Psoas muscle (tissue), 8 donors: Measurements from ENCODE around the gene OR2A5. TPM values are rescaled to one million over a fixed set of nuclear protein-coding genes. Genes with fewer than 3 reads are reported as not detected.
A peak's percentile ranks its signal among the peaks of the same experiment; 100 is the strongest.

Experiments used
- ATAC-seq, 4 donors: fragments of 200-7000 bp; cut with Tn5 transposase; one replicate each; pipeline ENCODE4 v1.9.1; 2020; ENCODE audit warnings: moderate library complexity in 3 of 4, mild to moderate bottlenecking in 2 of 4
- DNase-seq, 2 donors: peaks; one replicate each; pipeline ENCODE4 v3.0.0-alpha.2; 2020
- H3K27ac ChIP-seq: fragments of 200-600 bp; one replicate; pipeline ENCODE4 v1.8.0; 2022
- H3K27me3 ChIP-seq, 3 donors: fragments of 200-600 bp in 1 of 3; one replicate each; pipeline versions ENCODE4 v1.6.1 to v1.8.0; 2013 to 2022; ENCODE audit warnings: low read length in 2 of 3, mild to moderate bottlenecking in 2 of 3, moderate library complexity in 1 of 3; ENCODE audit not compliant: insufficient read depth in 3 of 3
- H3K36me3 ChIP-seq, 2 donors: fragments of 200-600 bp in 1 of 2; one replicate each; pipeline versions ENCODE4 v1.6.1 to v1.8.0; 2013 to 2022; ENCODE audit warnings: low read depth in 1 of 2, mild to moderate bottlenecking in 1 of 2, moderate library complexity in 1 of 2; ENCODE audit not compliant: insufficient read depth in 1 of 2
- H3K4me1 ChIP-seq: fragments of 200-600 bp; one replicate; pipeline ENCODE4 v1.8.0; 2022
- H3K4me3 ChIP-seq: fragments of 200-600 bp; one replicate; pipeline ENCODE4 v1.8.0; 2022; ENCODE audit warnings: mild to moderate bottlenecking
- H3K9me3 ChIP-seq: fragments of 200-600 bp; one replicate; pipeline ENCODE4 v1.8.0; 2022
- WGBS, 3 donors: extraction: QIAGEN DNeasy Blood & Tissue Kit; methylation state at CpG; one replicate each; pipeline versions ENCODE4 v1.1.6 to v1.1.7; 2013; 5-methylcytosine and 5-hydroxymethylcytosine counted together
- intact Hi-C, 2 donors: fragments of 100-400 bp; cut with DNase I; formaldehyde crosslinking; loops; one replicate each; pipeline versions ENCODE4 v1.11.0 to v1.14.2; 2022
- polyA plus RNA-seq, 3 donors: library from polyadenylated mRNA; stranded (reverse); fragments of 200-250 nt; gene quantifications; one replicate each; pipeline ENCODE4 v1.2.3, GENCODE V29; 2013
- total RNA-seq, 4 donors: library from RNA; stranded (reverse); fragmentation: NEBNext Ultra II Directional in 2 of 4; extraction: Animal tissue kit (Norgen Biotek cat#: 25700) in 2 of 4; gene quantifications; one replicate each; pipeline versions ENCODE4 v1.2.1 to v1.2.4, GENCODE V29; 2021 to 2023
- TF ChIP-seq, protein P1 (sequence below): fragments of 200-600 bp; IDR thresholded peaks from one replicate; pipeline ENCODE4 v1.8.0; 2022; ENCODE audit warnings: antibody characterized with exemption
- donor health status: healthy with polysubstance abuse.
- donor health status: DM: no; HTN: no; CAD: no; lungs with moderate emphysema.
- donor health status: Bipolar disorder and iron deficiency.
- donor health status: healthy.
- donor health status: DM: yes; HTN: yes; CAD: no.
- donor health status: DM: no; HTN: no; CAD: no.
- donor health status: DM: no; HTN: no; CAD: no.
- donor health status: DM: yes; HTN: yes; CAD: no.

The OR2A5 gene
- total and polyA plus RNA-seq, 7 donors = not detected

DNA sequence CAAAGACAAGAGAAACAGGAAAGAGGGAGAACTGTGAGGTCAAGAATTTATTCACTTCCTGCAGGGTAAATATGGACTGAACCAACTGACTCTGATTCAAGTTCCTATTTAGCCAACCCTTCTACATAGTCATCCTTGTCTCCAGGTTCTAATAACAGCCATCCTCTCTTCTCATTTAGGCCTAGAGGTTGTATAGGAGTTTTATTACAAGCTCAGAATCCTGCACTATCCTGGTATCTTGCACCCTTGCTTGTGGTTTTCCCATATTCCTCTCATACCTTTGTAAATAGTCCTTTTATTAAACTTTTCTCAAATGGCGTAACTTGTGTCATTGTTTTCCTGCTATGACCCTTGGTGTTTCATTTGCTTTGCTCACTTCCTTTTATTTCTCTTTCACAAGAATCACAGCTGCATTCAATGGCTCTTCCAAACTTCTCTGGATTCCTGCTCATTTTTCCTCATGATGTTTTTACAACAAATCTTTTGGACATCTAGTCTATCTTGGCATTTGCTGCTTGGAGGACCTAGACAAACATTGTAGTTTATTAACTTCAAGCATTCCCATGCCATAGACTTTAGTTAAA, 12.4 kb upstream of the OR2A5 start:
- DNase-seq = no peak
- WGBS, 3 donors = 0 to 89% (median 50%) methylated on average over 1 of the region's 1 CpG
- Histone ChIP-seq H3K27ac (no peak overlapping the region), H3K4me3 (no peak overlapping the region), H3K9me3 (no peaks in the 10 kb centered on the region), H3K4me1 (no peaks in the 10 kb centered on the region), H3K27me3 (no peaks in the 10 kb centered on the region), H3K36me3 (no peaks in the 10 kb centered on the region)
- ATAC-seq = no peak
- TF ChIP-seq, protein P1, sequence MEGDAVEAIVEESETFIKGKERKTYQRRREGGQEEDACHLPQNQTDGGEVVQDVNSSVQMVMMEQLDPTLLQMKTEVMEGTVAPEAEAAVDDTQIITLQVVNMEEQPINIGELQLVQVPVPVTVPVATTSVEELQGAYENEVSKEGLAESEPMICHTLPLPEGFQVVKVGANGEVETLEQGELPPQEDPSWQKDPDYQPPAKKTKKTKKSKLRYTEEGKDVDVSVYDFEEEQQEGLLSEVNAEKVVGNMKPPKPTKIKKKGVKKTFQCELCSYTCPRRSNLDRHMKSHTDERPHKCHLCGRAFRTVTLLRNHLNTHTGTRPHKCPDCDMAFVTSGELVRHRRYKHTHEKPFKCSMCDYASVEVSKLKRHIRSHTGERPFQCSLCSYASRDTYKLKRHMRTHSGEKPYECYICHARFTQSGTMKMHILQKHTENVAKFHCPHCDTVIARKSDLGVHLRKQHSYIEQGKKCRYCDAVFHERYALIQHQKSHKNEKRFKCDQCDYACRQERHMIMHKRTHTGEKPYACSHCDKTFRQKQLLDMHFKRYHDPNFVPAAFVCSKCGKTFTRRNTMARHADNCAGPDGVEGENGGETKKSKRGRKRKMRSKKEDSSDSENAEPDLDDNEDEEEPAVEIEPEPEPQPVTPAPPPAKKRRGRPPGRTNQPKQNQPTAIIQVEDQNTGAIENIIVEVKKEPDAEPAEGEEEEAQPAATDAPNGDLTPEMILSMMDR = no peak
- intact Hi-C loops = loop anchor here in 1 of 2 donors (10.0 kb wide), 1 partner anchor 98 kb away; no protein-coding TSS in a partner anchor

- intact Hi-C loops = loop anchor here in 1 of 2 donors (10.0 kb wide), 1 partner anchor 97 kb away; no protein-coding TSS in a partner anchor
- no peaks in the 10 kb centered on the region for H3K9me3 ChIP-seq
- no peak overlapping the region for H3K4me3 ChIP-seq
- DNase-seq (no peak), ATAC-seq (peak in 1 of 4 donors; percentile 49)
- no peaks in the 10 kb centered on the region for H3K36me3 ChIP-seq
- H3K27ac ChIP-seq = no peak overlapping the region
- WGBS, 3 donors = 29 to 36% (median 35%) methylated on average over 1 of the region's 1 CpG
- TF ChIP-seq, protein P1 = no peak
- no peaks in the 10 kb centered on the region for H3K27me3 ChIP-seq
- H3K4me1 ChIP-seq = no peaks in the 10 kb centered on the region
Observed at GRCh38 chr7:144037414-144038035, 11.2 kb upstream of the OR2A5 start.

DNA sequence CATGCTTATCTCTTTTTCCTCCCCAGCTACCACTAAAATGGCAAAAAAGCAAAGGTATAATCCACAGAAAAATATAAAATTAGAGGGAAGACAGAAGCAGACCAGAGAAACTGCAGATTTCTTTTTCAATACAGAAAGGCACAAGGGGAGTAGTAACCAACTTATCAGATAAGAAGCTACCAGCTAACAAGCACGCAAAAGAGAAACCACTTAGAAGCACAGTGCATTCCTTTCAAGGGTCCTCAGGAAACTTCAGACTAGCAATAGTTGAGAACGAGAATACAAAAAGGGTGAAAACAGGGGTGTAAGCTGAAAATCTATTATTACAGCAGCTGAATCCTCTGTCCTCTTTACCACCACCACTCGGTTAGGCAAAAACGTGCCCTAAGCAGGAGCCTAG, 9.9 kb upstream of the OR2A5 start:
- H3K4me1 ChIP-seq = no peaks in the 10 kb centered on the region
- H3K9me3 ChIP-seq = no peaks in the 10 kb centered on the region
- no peak for DNase-seq
- H3K27me3 ChIP-seq = no peaks in the 10 kb centered on the region
- H3K36me3 ChIP-seq = no peaks in the 10 kb centered on the region
- WGBS, 3 donors = 36 to 80% (median 53%) methylated on average over 4 of the region's 4 CpGs
- TF ChIP-seq, protein P1 = no peak
- no peak overlapping the region for H3K4me3 ChIP-seq
- no peak overlapping the region for H3K27ac ChIP-seq
- no peak for ATAC-seq
- intact Hi-C loops = loop anchor here in 1 of 2 donors (10.0 kb wide), 1 partner anchor 96 kb away; no protein-coding TSS in a partner anchor

- ATAC-seq = no peak
- Histone ChIP-seq H3K4me1 (no peaks in the 10 kb centered on the region), H3K27ac (no peak overlapping the region), H3K36me3 (no peaks in the 10 kb centered on the region), H3K9me3 (no peaks in the 10 kb centered on the region), H3K4me3 (no peak overlapping the region), H3K27me3 (no peaks in the 10 kb centered on the region)
- TF ChIP-seq, protein P1 = no peak
- no peak for DNase-seq
- WGBS, 3 donors = 29 to 52% (median 42%) methylated on average over 2 of the region's 2 CpGs
- intact Hi-C loops = no loop called here
Observed at GRCh38 chr7:144049491-144049890, 743 bp downstream of the OR2A5 start.
